ENCODE data around the gene ZNF446. TPM values are rescaled to one million over a fixed set of nuclear protein-coding genes. Genes with fewer than 3 reads are reported as not detected.

ZNF446 gene
- total and polyA plus RNA-seq, 9 of the 15 experiments (the other 6 are each of a cell fraction or from before 2014, with no cell fraction given) = 0.07 to 4.8 (median 1.2) TPM

GRCh38 chr19:58499021-58499927 lies 23.1 kb downstream of the ZNF446 start (continued):
- no peak for TF ChIP-seq ZNF398 (CRISPR knock-in tag; IDR thresholded peaks at IDR 0.05)
- TF ChIP-seq CSDE1 (IDR thresholded peaks at IDR 0.05) = no peak; a peak in 1 of 4 replicates
- TF ChIP-seq CREB5 (CRISPR knock-in tag; IDR thresholded peaks at IDR 0.05) = no peak
- TF ChIP-seq FOXK2 (conservative IDR thresholded peaks at IDR 0.05 in 1 of 2, IDR thresholded peaks at IDR 0.05 in 1 of 2; ENCODE audit: low read depth in 2 of 2) = peak; percentile 89 to 96
- no peak for TF ChIP-seq DNMT1 (IDR thresholded peaks at IDR 0.05)
- TF ChIP-seq ZBTB17 (CRISPR knock-in tag; IDR thresholded peaks at IDR 0.05) = no peak
- TF ChIP-seq TCF15 (CRISPR knock-in tag; IDR thresholded peaks at IDR 0.05) = no peak
- TF ChIP-seq HDGF (IDR thresholded peaks at IDR 0.05) = peak; percentile 26; the same call in 1 of the 2 replicates
- TF ChIP-seq HDAC2 (IDR thresholded peaks at IDR 0.05) = peak; percentile 15; the same call in 1 of the 2 replicates
- peak; percentile 53; the same call in 1 of the 2 replicates for TF ChIP-seq DMBX1 (CRISPR knock-in tag; IDR thresholded peaks at IDR 0.05; ENCODE audit: borderline replicate concordance)
- no peak for TF ChIP-seq ZBTB8A (IDR thresholded peaks at IDR 0.05; ENCODE audit: partially characterized antibody)
- TF ChIP-seq ZFP1 (CRISPR knock-in tag; IDR thresholded peaks at IDR 0.05) = peak; percentile 44; the same call in 1 of the 2 replicates
- no peak for TF ChIP-seq ZNF589 (CRISPR knock-in tag; IDR thresholded peaks at IDR 0.05; ENCODE audit: low read depth)
- no peak for TF ChIP-seq CHD4 (IDR thresholded peaks at IDR 0.05; ENCODE audit: insufficient read depth, insufficient replicate concordance, low read depth, low read length, poor library complexity, severe bottlenecking)
- TF ChIP-seq ZNF695 (CRISPR knock-in tag; IDR thresholded peaks at IDR 0.05) = no peak
- no peak for TF ChIP-seq SMARCA5 (IDR thresholded peaks at IDR 0.05)
- no peak for TF ChIP-seq ILF3 (IDR thresholded peaks at IDR 0.05; ENCODE audit: borderline replicate concordance)
- no peak for TF ChIP-seq DDX20 (tag; IDR thresholded peaks at IDR 0.05; ENCODE audit: low read depth)
